Trophoblast cell (in vitro differentiated cells and primary cell): ENCODE results near the gene MAGIX.
"Not testable (repeated sequence)": the region's sequence is repeated elsewhere in the genome, so short reads cannot be mapped to it uniquely, and the experiment has no call there.

Experiments
- DNase-seq, 2 donors: peaks; one replicate each; pipeline ENCODE4 v3.0.0-alpha.2; 2016
- H2AFZ ChIP-seq: 2 replicates; pipeline ENCODE4 v1.6.1; 2013; ENCODE audit warnings: low read length, moderate library complexity, mild to moderate bottlenecking; ENCODE audit not compliant: insufficient read depth, poor library complexity
- H2AK5ac ChIP-seq: 2 replicates; pipeline ENCODE4 v1.6.1; 2013; ENCODE audit warnings: mild to moderate bottlenecking, low read length
- H2BK120ac ChIP-seq: 2 replicates; pipeline ENCODE4 v1.6.1; 2013; ENCODE audit warnings: low read length, mild to moderate bottlenecking, moderate library complexity; ENCODE audit not compliant: insufficient read depth, poor library complexity
- H2BK12ac ChIP-seq: 2 replicates; pipeline ENCODE4 v1.6.1; 2013; ENCODE audit warnings: mild to moderate bottlenecking, low read length, moderate library complexity
- H2BK5ac ChIP-seq: 2 replicates; pipeline ENCODE4 v1.6.1; 2013; ENCODE audit warnings: low read length, low read depth, moderate library complexity, mild to moderate bottlenecking; ENCODE audit not compliant: poor library complexity
- H3K14ac ChIP-seq: 2 replicates; pipeline ENCODE4 v1.6.1; 2013; ENCODE audit warnings: mild to moderate bottlenecking, low read length
- H3K18ac ChIP-seq: 2 replicates; pipeline ENCODE4 v1.6.1; 2013; ENCODE audit warnings: mild to moderate bottlenecking, low read length
- H3K23ac ChIP-seq: 2 replicates; pipeline ENCODE4 v1.6.1; 2013; ENCODE audit warnings: low read length
- H3K27ac ChIP-seq: 2 replicates; pipeline ENCODE4 v1.5.1; 2013; ENCODE audit warnings: low read depth, mild to moderate bottlenecking, inconsistent platforms, low read length, moderate library complexity
- H3K27me3 ChIP-seq: 2 replicates; pipeline ENCODE4 v1.6.1; 2013; ENCODE audit warnings: inconsistent platforms, mild to moderate bottlenecking, low read length, moderate library complexity; ENCODE audit not compliant: insufficient read depth
- H3K36me3 ChIP-seq, 2 experiments: 1 replicate in 1 of 2; 2 replicates in 1 of 2; pipeline ENCODE4 v1.6.1; 2013; ENCODE audit warnings: low read length in 2 of 2, mild to moderate bottlenecking in 2 of 2, moderate library complexity in 1 of 2; ENCODE audit not compliant: insufficient read depth in 2 of 2, control insufficient read depth in 1 of 2
- H3K4ac ChIP-seq: 2 replicates; pipeline ENCODE4 v1.6.1; 2013; ENCODE audit warnings: low read depth, mild to moderate bottlenecking, low read length, moderate library complexity
- H3K4me1 ChIP-seq, 2 experiments: 1 replicate in 1 of 2; 2 replicates in 1 of 2; pipeline ENCODE4 v1.6.1; 2013; ENCODE audit warnings: low read length in 2 of 2, mild to moderate bottlenecking in 2 of 2, moderate library complexity in 1 of 2; ENCODE audit not compliant: insufficient read depth in 2 of 2, control insufficient read depth in 1 of 2
- H3K4me2 ChIP-seq: 2 replicates; pipeline ENCODE4 v1.6.1; 2013; ENCODE audit warnings: inconsistent platforms, mild to moderate bottlenecking, low read length, moderate library complexity
- H3K4me3 ChIP-seq: 2 replicates; pipeline ENCODE4 v1.5.1; 2013; ENCODE audit warnings: mild to moderate bottlenecking, low read depth, low read length, inconsistent platforms
- H3K79me1 ChIP-seq: one replicate; pipeline ENCODE4 v1.6.1; 2013; ENCODE audit warnings: low read length
- H3K79me2 ChIP-seq: 2 replicates; pipeline ENCODE4 v1.6.1; 2013; ENCODE audit warnings: low read length, mild to moderate bottlenecking; ENCODE audit not compliant: control insufficient read depth, insufficient read depth, poor library complexity
- H3K9ac ChIP-seq: 2 replicates; pipeline ENCODE4 v1.6.1; 2013; ENCODE audit warnings: mild to moderate bottlenecking, low read length
- H3K9me3 ChIP-seq: 2 replicates; pipeline ENCODE4 v1.6.1; 2013; ENCODE audit warnings: low read depth, mild to moderate bottlenecking, control low read depth, inconsistent platforms, low read length; ENCODE audit not compliant: insufficient read depth
- H4K12ac ChIP-seq: 2 replicates; pipeline ENCODE4 v1.6.1; 2013; ENCODE audit warnings: low read depth, mild to moderate bottlenecking, low read length, moderate library complexity
- H4K8ac ChIP-seq: 2 replicates; pipeline ENCODE4 v1.6.1; 2013; ENCODE audit warnings: low read depth, mild to moderate bottlenecking, low read length, moderate library complexity
- H4K91ac ChIP-seq: one replicate; pipeline ENCODE4 v1.6.1; 2013; ENCODE audit warnings: low read depth, mild to moderate bottlenecking, low read length, moderate library complexity
- WGBS: extraction: QIAGEN DNeasy Blood & Tissue Kit; methylation state at CpG from one replicate; pipeline ENCODE4 v1.1.7; 2013; ENCODE audit warnings: missing lambda C conversion rate; ENCODE audit not compliant: insufficient read length, insufficient coverage; ENCODE audit errors: extremely low coverage; 5-methylcytosine and 5-hydroxymethylcytosine counted together

The MAGIX gene

GRCh38 chrX:49148390-49149100 is 14.0 kb upstream of the MAGIX start:
- H3K9ac ChIP-seq, H3K27me3 ChIP-seq, H2BK12ac ChIP-seq, H3K18ac ChIP-seq, H3K79me2 ChIP-seq, H4K8ac ChIP-seq, H3K79me1 ChIP-seq, H3K36me3 ChIP-seq, DNase-seq, H4K12ac ChIP-seq, H3K4me3 ChIP-seq, H2BK5ac ChIP-seq, H3K4me2 ChIP-seq, H3K4me1 ChIP-seq, H3K27ac ChIP-seq, H3K23ac ChIP-seq, H2AFZ ChIP-seq, H3K9me3 ChIP-seq, H2AK5ac ChIP-seq, H3K14ac ChIP-seq, H3K4ac ChIP-seq, H4K91ac ChIP-seq: not testable (repeated sequence)
- H2BK120ac ChIP-seq = peak overlapping the region; percentile 13
- WGBS = no CpG with 5 or more reads among the region's 21 CpGs

- not testable (repeated sequence) for H2BK12ac ChIP-seq, H3K9me3 ChIP-seq, H3K36me3 ChIP-seq, DNase-seq, H3K4ac ChIP-seq, H2AFZ ChIP-seq, H3K4me1 ChIP-seq, H2AK5ac ChIP-seq, H3K4me2 ChIP-seq, H3K79me1 ChIP-seq, H3K27ac ChIP-seq, H4K8ac ChIP-seq, H3K23ac ChIP-seq, H4K12ac ChIP-seq, H4K91ac ChIP-seq, H3K4me3 ChIP-seq, H2BK120ac ChIP-seq, H3K79me2 ChIP-seq, H2BK5ac ChIP-seq, H3K27me3 ChIP-seq, H3K9ac ChIP-seq, H3K18ac ChIP-seq, H3K14ac ChIP-seq
- WGBS = no CpG with 5 or more reads among the region's 14 CpGs
Observed at GRCh38 chrX:49149291-49149690, 13.3 kb upstream of the MAGIX start.

GRCh38 chrX:49153467-49153866 is 9.1 kb upstream of the MAGIX start:
- H3K27ac ChIP-seq = no peak overlapping the region
- H3K9ac ChIP-seq = no peak overlapping the region
- no peak overlapping the region for H4K8ac ChIP-seq
- H2BK5ac ChIP-seq = no peak overlapping the region
- H3K4ac ChIP-seq = no peak overlapping the region
- no peak overlapping the region for H3K14ac ChIP-seq
- no peaks in the 10 kb centered on the region for H3K9me3 ChIP-seq
- no peaks in the 10 kb centered on the region for H3K4me1 ChIP-seq
- DNase-seq = no peak
- no CpG with 5 or more reads among the region's 1 CpG for WGBS
- no peak overlapping the region for H2BK120ac ChIP-seq
- no peak overlapping the region for H3K4me3 ChIP-seq
- peaks cover 6% of the 10 kb centered on the region for H3K79me1 ChIP-seq
- no peak overlapping the region for H2AK5ac ChIP-seq
- no peak overlapping the region for H2BK12ac ChIP-seq
- no peak overlapping the region for H2AFZ ChIP-seq
- no peak overlapping the region for H4K91ac ChIP-seq
- no peak overlapping the region for H3K4me2 ChIP-seq
- H3K79me2 ChIP-seq = peaks cover 2% of the 10 kb centered on the region
- no peak overlapping the region for H3K18ac ChIP-seq
- no peak overlapping the region for H3K23ac ChIP-seq
- no peaks in the 10 kb centered on the region for H3K36me3 ChIP-seq
- H4K12ac ChIP-seq = no peak overlapping the region
- H3K27me3 ChIP-seq = no peaks in the 10 kb centered on the region

- no peak overlapping the region for H2BK120ac ChIP-seq
- H2BK5ac ChIP-seq = no peak overlapping the region
- no peak overlapping the region for H3K23ac ChIP-seq
- H3K18ac ChIP-seq = no peak overlapping the region
- H2AFZ ChIP-seq = peak overlapping the region; percentile 17
- H3K9ac ChIP-seq = no peak overlapping the region
- no peaks in the 10 kb centered on the region for H3K27me3 ChIP-seq
- H3K4me3 ChIP-seq = peak overlapping the region; percentile 50
- peak overlapping the region; percentile 80 for H4K12ac ChIP-seq
- H3K4ac ChIP-seq = no peak overlapping the region
- peak in 1 of 2 donors; percentile 12 for DNase-seq
- H4K8ac ChIP-seq = peak overlapping the region; percentile 16
- no peak overlapping the region for H3K27ac ChIP-seq
- H2AK5ac ChIP-seq = no peak overlapping the region
- WGBS = no CpG with 5 or more reads among the region's 18 CpGs
- peaks cover 6% of the 10 kb centered on the region for H3K79me1 ChIP-seq
- H3K36me3 ChIP-seq = no peaks in the 10 kb centered on the region
- no peaks in the 10 kb centered on the region for H3K4me1 ChIP-seq
- peak overlapping the region; percentile 62 for H4K91ac ChIP-seq
- peak overlapping the region; percentile 9 for H2BK12ac ChIP-seq
- H3K79me2 ChIP-seq = peaks cover 2% of the 10 kb centered on the region
- peak overlapping the region; percentile 66 for H3K4me2 ChIP-seq
- H3K14ac ChIP-seq = no peak overlapping the region
- no peaks in the 10 kb centered on the region for H3K9me3 ChIP-seq
Observed at GRCh38 chrX:49155243-49155899, 7.2 kb upstream of the MAGIX start.
